ENCODE results near the gene OR2S2.
A peak's percentile ranks its signal among the peaks of the same experiment; 100 is the strongest.

The OR2S2 gene

DNA sequence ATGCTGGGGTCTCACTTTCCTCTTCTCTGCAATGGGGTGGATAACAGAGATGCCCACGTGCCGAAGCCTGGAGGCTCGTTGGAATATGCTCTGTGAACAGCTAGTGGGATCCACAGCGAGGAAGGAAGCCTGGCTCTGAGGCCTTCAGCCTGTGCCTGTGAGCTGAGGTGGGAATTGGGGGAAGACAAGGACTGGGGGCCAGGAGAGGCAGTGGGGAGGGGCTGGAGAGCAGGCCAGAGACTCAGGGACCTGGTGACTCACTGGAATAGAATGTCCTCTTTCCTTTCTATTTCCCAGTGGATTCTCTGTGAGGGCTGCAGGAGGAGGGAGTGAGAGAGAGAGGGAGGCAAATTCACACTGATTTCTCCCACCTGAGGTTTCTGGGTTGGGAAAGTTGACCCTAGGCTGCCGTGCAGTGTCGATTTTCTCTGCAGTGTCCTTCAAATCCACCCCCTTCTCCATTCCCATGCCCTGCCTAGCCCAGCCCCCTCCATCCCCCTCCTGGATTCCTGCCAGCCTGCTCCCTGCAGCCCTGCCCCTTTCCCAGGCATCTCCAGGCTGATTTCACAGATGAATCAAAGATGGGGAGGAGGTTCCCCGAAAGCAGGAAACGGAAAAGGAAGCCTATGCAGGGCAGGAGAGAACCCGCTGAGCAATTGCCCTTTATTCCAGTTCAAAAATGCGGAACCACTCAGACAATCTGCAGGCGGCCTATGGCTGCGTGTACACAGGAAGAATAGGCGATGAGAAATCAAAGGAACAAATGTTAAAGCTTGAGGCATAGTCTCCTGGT lies 50.0 kb downstream of the OR2S2 start:
- DNase-seq: peak in 1 of 6 experiments; percentile 15
